HCT116 (cell line): ENCODE data around the gene MCC. TPM values are rescaled to one million over a fixed set of nuclear protein-coding genes. Genes with fewer than 3 reads are reported as not detected.

ENCODE experiments used
- ATAC-seq: fragments of 200-7000 bp; cut with Tn5 transposase; 2 replicates; pipeline ENCODE4 v1.9.1; 2020; ENCODE audit warnings: mild to moderate bottlenecking, moderate library complexity
- BruUV-seq: library from RNA; stranded (reverse); fragments of 400-500 nt; replicated peaks from 2 replicates; lab custom pipeline; 2021; lab: Mats Ljungman, UMichigan
- CTCF ChIA-PET: fragments of 300-600 bp; sonication (Branson Sonifier 250); formaldehyde crosslinking; loops from one replicate; lab custom pipeline; 2021; ENCODE audit warnings: antibody characterized with exemption; lab: Charles Lee
- POLR2A ChIA-PET: fragments of 300-600, 350-600 bp; sonication (Branson Sonifier 250); formaldehyde crosslinking; loops from one replicate; lab custom pipeline; 2021; ENCODE audit warnings: antibody characterized with exemption; lab: Charles Lee
- RAD21 ChIA-PET, 2 experiments: fragments of 300-600 bp; sonication (Branson Sonifier 250); formaldehyde crosslinking; loops; one replicate each; lab custom pipeline; 2023; ENCODE audit warnings: low total read pairs in 2 of 2; ENCODE audit not compliant: uncharacterized antibody in 2 of 2, unreplicated experiment in 2 of 2, low non-redundant PET in 1 of 2; lab: Charles Lee
- DNase-seq: peaks from one replicate; pipeline ENCODE4 v3.0.0-alpha.2; 2010; ENCODE audit warnings: low read depth, low spot score
- H2AFZ ChIP-seq: fragments of 200-600 bp; shearing (Covaris generic), sonication (generic); 2 replicates; pipeline ENCODE4 v1.6.1; 2017; ENCODE audit warnings: low read depth, mixed run types, mixed read lengths, antibody characterized with exemption, low read length; ENCODE audit not compliant: poor library complexity, severe bottlenecking
- H3K27ac ChIP-seq: 2 replicates; pipeline ENCODE4 v1.5.1; 2012; ENCODE audit warnings: low read depth, low read length
- H3K27me3 ChIP-seq: fragments of 200-600 bp; sonication (generic); 2 replicates; pipeline ENCODE4 v1.6.1; 2016; ENCODE audit warnings: mixed run types, low read length, mixed read lengths; ENCODE audit not compliant: insufficient read depth
- H3K36me3 ChIP-seq, 2 experiments: fragments of 200-500 bp in 1 of 2; fragments of 200-600 bp in 1 of 2; sonication (Bioruptor generic) in 1 of 2; sonication (generic) in 1 of 2; 2 replicates each; pipeline versions ENCODE4 v1.5.1 to v1.6.1; 2014 to 2016; ENCODE audit warnings: low read length in 2 of 2, inconsistent platforms in 1 of 2, mixed read lengths in 1 of 2, mixed run types in 1 of 2; ENCODE audit not compliant: insufficient read depth in 2 of 2, control insufficient read depth in 1 of 2
- H3K4me1 ChIP-seq, 2 experiments: fragments of 200-600 bp in 1 of 2; sonication (generic) in 1 of 2; 2 replicates each; pipeline versions ENCODE4 v1.5.1 to v1.6.1; 2012 to 2017; ENCODE audit warnings: low read length in 2 of 2, inconsistent platforms in 1 of 2, mild to moderate bottlenecking in 1 of 2, mixed read lengths in 1 of 2, mixed run types in 1 of 2, moderate library complexity in 1 of 2; ENCODE audit not compliant: insufficient read depth in 2 of 2, control insufficient read depth in 1 of 2
- H3K4me2 ChIP-seq: fragments of 200-600 bp; sonication (generic); 2 replicates; pipeline ENCODE4 v1.6.1; 2017; ENCODE audit warnings: mixed run types, low read length, mixed read lengths
- H3K4me3 ChIP-seq, 2 experiments: fragments of 200-600 bp in 1 of 2; sonication (generic) in 1 of 2; replicated peaks in 1 of 2; 2 replicates each; pipeline ENCODE4 v1.5.1; 2011 to 2016; ENCODE audit warnings: low read length in 2 of 2, control low read depth in 1 of 2, low read depth in 1 of 2, mild to moderate bottlenecking in 1 of 2, mixed read lengths in 1 of 2, mixed run types in 1 of 2
- H3K79me2 ChIP-seq: fragments of 200-600 bp; sonication (generic); 2 replicates; pipeline ENCODE4 v1.6.1; 2017; ENCODE audit warnings: mild to moderate bottlenecking, mixed run types, low read length, moderate library complexity, mixed read lengths; ENCODE audit not compliant: insufficient read depth
- H3K9ac ChIP-seq: fragments of 200-600 bp; sonication (generic); 2 replicates; pipeline ENCODE4 v1.6.1; 2016; ENCODE audit warnings: low read length, mixed read lengths
- H3K9me2 ChIP-seq: fragments of 200-600 bp; sonication (generic), shearing (Covaris generic); 2 replicates; pipeline ENCODE4 v1.6.1; 2017; ENCODE audit warnings: mixed run types, mild to moderate bottlenecking, moderate library complexity; ENCODE audit not compliant: insufficient read depth
- H3K9me3 ChIP-seq, 2 experiments: fragments of 200-500 bp in 1 of 2; fragments of 200-600 bp in 1 of 2; sonication (Bioruptor generic) in 1 of 2; sonication (generic) in 1 of 2; 2 replicates each; pipeline ENCODE4 v1.6.1; 2014 to 2017; ENCODE audit warnings: low read length in 2 of 2, mixed read lengths in 2 of 2, inconsistent platforms in 1 of 2, low read depth in 1 of 2, mild to moderate bottlenecking in 1 of 2, mixed run types in 1 of 2, moderate library complexity in 1 of 2; ENCODE audit not compliant: control insufficient read depth in 1 of 2, insufficient read depth in 1 of 2
- H4K20me1 ChIP-seq: fragments of 200-600 bp; sonication (generic), shearing (Covaris generic); 2 replicates; pipeline ENCODE4 v1.6.1; 2017; ENCODE audit warnings: mixed run types, mild to moderate bottlenecking, moderate library complexity; ENCODE audit not compliant: insufficient read depth
- CEBPB ChIP-seq: IDR thresholded peaks from 2 replicates; pipeline ENCODE4 v1.6.1; 2012; ENCODE audit warnings: low read depth
- FOSL1 ChIP-seq: IDR thresholded peaks from 2 replicates; pipeline ENCODE4 v1.6.1; 2012; ENCODE audit warnings: low read depth
- MAX ChIP-seq: IDR thresholded peaks from 2 replicates; pipeline ENCODE4 v1.6.1; 2012
- SRF ChIP-seq: IDR thresholded peaks from 2 replicates; pipeline ENCODE4 v1.6.1; 2012; ENCODE audit warnings: low read depth
- TCF7L2 ChIP-seq: IDR thresholded peaks from 2 replicates; pipeline ENCODE4 v1.7.0; 2011; ENCODE audit warnings: borderline replicate concordance, inconsistent platforms; ENCODE audit not compliant: insufficient read depth, insufficient read length; ENCODE audit errors: extremely low read depth
- ZBTB33 ChIP-seq: IDR thresholded peaks from 2 replicates; pipeline ENCODE4 v1.6.1; 2011; ENCODE audit warnings: mild to moderate bottlenecking, low read length, moderate library complexity; ENCODE audit not compliant: insufficient replicate concordance; ENCODE audit errors: extremely low read depth
- ZNF274 ChIP-seq: fragments of 200-500 bp; sonication (Bioruptor generic); IDR thresholded peaks from 2 replicates; pipeline ENCODE4 v1.6.1; 2014; ENCODE audit warnings: mild to moderate bottlenecking, low read depth, low read length, inconsistent platforms
- intact Hi-C: fragments of 100-400 bp; cut with micrococcal nuclease; formaldehyde crosslinking; loops from 2 replicates; pipeline ENCODE4 v1.10.0; 2022
- total RNA-seq: library from RNA; stranded (reverse); gene quantifications from one replicate; pipeline ENCODE4 v1.2.1, GENCODE V29; 2021; ENCODE audit not compliant: unreplicated experiment

MCC gene
- total RNA-seq, 1 experiment from 2014 or later, result 20.1 TPM

DNA sequence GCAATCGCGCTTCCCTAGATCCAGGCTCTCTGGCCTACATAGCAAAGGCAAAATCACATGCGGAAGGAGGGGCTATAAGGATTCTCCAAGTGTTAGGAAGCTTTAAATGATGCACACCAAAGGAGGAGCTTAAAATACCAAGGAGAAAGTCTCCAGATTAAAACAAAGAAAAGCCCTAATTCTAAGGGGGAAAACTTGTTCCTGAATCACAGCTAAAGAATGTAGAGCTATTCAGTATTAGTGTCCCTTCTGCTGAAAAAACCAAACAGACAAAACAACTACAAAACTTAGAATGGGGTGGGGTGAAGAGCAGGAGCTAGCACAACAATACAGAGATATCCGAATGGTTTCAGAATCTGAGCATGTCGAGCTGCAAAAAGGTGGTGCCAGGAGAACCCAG, 297.9 kb downstream of the MCC start:
- Histone ChIP-seq H3K4me2 (peak overlapping the region; percentile 50), H4K20me1 (no peaks in the 10 kb centered on the region), H3K9me3 (no peaks in the 10 kb centered on the region), H3K4me3 (no peak overlapping the region), H3K27me3 (no peaks in the 10 kb centered on the region), H3K79me2 (peaks cover 43% of the 10 kb centered on the region), H2AFZ (no peak overlapping the region), H3K9ac (peak overlapping the region; percentile 13), H3K27ac (no peak overlapping the region), H3K9me2 (no peaks in the 10 kb centered on the region), H3K36me3 (no peaks in the 10 kb centered on the region), H3K4me1 (peaks cover 0 to 19% of the 10 kb centered on the region in 2 experiments; a peak in 2 of 4 replicates)
- CTCF ChIA-PET, result no interaction called here
- peak; percentile 56 for ATAC-seq
- BruUV-seq, result no TSS peak
- POLR2A ChIA-PET, result no interaction called here
- no peak for DNase-seq
- RAD21 ChIA-PET, result no interaction called here
- intact Hi-C loops, result no loop called here
- TF ChIP-seq FOSL1, result peak; percentile 23; the same call in 1 of the 2 replicates
- TF ChIP-seq ZNF274, result no peak

DNA sequence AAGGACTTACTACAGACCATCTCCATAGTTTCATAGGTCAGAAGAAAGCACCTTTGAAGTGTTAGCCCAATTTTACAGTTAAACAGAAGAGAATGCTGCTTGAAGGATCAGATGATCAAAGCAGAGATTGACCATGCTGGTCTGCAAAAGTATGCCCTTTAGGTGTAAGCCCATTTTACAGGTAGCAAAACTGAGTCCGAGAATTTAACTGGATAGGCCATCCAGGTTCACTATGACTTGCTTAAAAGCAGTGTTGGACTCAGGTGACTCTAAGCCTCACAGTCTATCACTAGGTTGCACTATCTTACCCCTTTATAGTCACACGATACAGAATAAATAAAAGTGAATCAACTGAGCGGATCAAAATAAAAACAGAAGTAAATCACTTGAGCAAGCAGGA, 299.0 kb downstream of the MCC start:
- peaks cover 43% of the 10 kb centered on the region for H3K79me2 ChIP-seq
- RAD21 ChIA-PET, result no interaction called here
- BruUV-seq, result no TSS peak
- peaks cover 0 to 19% of the 10 kb centered on the region in 2 experiments; a peak in 2 of 4 replicates for H3K4me1 ChIP-seq
- no peaks in the 10 kb centered on the region for H3K9me2 ChIP-seq
- no peak overlapping the region for H3K9ac ChIP-seq
- POLR2A ChIA-PET, result no interaction called here
- H3K27me3 ChIP-seq, result no peaks in the 10 kb centered on the region
- CTCF ChIA-PET, result no interaction called here
- H3K4me2 ChIP-seq, result no peak overlapping the region
- H3K9me3 ChIP-seq, result no peaks in the 10 kb centered on the region
- DNase-seq (no peak), ATAC-seq (no peak)
- TF ChIP-seq SRF (no peak), MAX (no peak), ZBTB33 (no peak), TCF7L2 (no peak), CEBPB (no peak)
- no peaks in the 10 kb centered on the region for H4K20me1 ChIP-seq
- H3K36me3 ChIP-seq, result no peaks in the 10 kb centered on the region
- intact Hi-C loops, result no loop called here
- no peak overlapping the region for H3K27ac ChIP-seq
- no peak overlapping the region for H3K4me3 ChIP-seq
- H2AFZ ChIP-seq, result no peak overlapping the region
